VCaP (cell line): ENCODE measurements around the gene OMP.

ENCODE experiments used
- H3K27ac ChIP-seq: fragments of 450-650 bp; 2 replicates; pipeline ENCODE4 v1.5.1; 2017
- TF ChIP-seq, protein P1 (sequence below): fragments of 450-650 bp; conservative IDR thresholded peaks from 2 replicates; pipeline ENCODE4 v1.5.1; 2017; ENCODE audit warnings: mild to moderate bottlenecking, moderate library complexity

Gene OMP

DNA sequence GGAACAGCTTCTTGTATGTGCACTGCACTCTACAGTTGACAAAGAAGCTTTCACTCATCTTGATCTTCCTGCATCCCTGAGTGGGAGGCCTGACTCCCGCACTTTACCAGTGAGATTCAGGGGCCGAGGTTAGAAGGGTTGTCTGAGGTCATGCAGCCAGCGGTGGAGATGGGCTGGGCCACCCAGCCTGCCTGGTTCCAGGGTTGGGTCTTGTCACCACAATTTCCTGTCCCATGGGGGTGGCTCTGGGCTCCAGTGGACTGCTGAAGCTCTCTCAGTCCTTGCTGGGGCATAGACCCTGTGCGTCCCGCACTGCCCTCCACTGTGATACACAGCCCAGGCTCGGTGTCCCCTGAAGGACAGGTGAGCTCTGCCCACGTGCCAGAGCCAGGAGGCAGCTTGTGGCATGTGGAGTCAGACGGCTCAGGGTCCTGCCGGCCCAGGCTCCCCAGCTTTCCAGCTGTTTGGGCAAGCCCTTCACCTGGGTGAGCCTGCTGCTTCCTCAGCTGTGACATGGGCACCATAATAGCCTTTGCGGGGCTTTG is 18.5 kb downstream of the OMP start:
- no peak overlapping the region for H3K27ac ChIP-seq
- TF ChIP-seq, protein P1, sequence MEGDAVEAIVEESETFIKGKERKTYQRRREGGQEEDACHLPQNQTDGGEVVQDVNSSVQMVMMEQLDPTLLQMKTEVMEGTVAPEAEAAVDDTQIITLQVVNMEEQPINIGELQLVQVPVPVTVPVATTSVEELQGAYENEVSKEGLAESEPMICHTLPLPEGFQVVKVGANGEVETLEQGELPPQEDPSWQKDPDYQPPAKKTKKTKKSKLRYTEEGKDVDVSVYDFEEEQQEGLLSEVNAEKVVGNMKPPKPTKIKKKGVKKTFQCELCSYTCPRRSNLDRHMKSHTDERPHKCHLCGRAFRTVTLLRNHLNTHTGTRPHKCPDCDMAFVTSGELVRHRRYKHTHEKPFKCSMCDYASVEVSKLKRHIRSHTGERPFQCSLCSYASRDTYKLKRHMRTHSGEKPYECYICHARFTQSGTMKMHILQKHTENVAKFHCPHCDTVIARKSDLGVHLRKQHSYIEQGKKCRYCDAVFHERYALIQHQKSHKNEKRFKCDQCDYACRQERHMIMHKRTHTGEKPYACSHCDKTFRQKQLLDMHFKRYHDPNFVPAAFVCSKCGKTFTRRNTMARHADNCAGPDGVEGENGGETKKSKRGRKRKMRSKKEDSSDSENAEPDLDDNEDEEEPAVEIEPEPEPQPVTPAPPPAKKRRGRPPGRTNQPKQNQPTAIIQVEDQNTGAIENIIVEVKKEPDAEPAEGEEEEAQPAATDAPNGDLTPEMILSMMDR, result no peak

DNA sequence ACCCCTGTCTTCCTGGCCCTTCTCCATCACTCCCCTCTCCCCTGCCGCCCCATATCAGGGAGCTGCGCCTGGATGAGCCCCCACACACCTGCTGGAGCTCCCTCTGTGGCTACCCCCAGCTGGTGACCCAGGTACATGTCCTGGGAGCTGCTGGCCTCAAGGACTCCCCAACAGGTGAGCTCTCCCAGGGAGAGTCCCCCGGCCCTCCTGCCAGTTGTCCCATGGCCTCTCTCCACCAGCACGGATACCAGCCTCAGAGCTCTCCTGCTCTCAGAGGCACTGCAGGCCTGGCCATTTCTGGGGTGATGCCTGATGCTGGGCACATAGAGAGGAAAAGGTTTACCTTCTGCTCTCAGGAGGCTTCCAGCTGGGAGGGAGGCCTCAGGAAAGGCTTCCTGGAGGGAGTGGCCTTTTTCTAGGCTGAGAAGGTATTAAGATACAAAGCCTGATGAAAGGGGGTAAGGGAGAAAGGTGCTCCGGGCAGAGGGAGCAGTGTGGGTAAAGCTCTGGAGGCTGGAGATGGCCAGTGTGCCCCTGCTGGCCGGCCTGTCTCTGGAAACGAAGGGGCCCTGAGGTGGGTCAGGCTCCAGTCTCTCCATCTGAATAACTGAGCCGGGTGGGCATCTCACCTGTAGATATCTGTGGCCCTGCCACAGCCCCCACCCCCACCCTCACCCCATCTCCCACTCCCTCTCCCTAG is 19.4 kb downstream of the OMP start:
- TF ChIP-seq, protein P1, result no peak
- no peak overlapping the region for H3K27ac ChIP-seq

DNA sequence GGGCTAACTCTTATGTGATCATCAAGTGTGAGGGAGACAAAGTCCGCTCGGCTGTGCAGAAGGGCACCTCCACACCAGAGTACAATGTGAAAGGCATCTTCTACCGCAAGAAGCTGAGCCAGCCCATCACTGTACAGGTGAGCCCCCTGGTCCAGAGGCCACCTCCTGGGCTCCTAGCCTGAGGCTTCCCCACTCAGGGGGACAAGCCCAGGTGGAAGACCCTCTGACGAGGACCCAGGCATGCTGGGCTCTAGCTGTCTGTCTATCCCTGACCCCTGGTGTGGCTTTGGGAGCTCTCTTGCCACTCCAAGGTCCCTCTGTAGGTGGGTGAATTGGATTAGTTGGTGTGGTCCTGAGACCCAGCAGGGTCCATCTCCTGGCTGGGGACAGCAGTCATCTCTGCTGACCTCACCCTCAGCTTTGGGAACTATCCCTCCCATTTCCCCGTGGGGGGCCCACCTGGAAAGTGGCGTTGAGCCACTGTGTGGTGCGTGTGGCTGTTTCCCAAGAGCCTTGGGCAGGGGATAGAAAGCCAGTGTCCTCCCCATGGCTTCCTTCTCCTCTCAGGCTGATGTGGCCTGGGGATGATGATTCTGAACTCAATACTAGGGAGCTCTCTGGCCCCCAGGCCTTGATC is 20.1 kb downstream of the OMP start:
- TF ChIP-seq, protein P1, result no peak
- H3K27ac ChIP-seq, result no peak overlapping the region

DNA sequence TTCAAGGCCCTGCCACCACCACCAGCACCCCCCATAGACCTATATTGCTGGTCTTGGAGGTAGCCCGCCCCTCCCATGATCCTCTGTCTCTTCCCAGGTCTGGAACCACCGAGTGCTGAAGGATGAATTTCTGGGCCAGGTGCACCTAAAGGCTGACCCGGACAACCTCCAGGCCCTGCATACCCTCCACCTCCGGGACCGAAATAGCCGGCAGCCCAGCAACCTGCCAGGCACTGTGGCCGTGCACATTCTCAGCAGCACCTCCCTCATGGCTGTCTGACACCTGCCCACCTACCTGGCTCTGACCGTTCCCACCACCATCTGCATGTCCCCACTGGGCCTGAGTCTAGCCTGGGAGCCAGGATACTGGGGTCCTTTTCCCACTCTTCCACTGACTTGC is 21.0 kb downstream of the OMP start:
- TF ChIP-seq, protein P1, result no peak
- no peak overlapping the region for H3K27ac ChIP-seq

DNA sequence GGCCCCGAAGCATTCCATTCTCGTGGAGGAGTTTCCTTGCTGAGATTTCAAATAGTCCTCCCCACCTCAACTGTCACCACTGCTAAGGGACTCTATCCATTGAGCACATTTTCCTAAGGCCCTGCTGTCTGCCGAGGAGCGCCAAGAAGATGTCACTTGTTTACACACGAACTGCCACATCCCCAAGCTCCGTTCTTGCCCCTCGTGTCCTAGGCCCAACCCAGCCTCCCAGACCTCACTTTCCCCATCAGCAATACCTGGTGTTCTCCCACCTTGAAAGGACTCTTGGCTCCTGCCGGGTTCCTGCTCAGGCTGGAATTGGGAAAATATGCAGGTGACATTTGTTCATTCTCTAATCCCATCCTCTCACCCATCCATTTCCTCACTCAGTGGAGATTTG is 21.4 kb downstream of the OMP start:
- H3K27ac ChIP-seq, result no peak overlapping the region
- TF ChIP-seq, protein P1, result no peak

DNA sequence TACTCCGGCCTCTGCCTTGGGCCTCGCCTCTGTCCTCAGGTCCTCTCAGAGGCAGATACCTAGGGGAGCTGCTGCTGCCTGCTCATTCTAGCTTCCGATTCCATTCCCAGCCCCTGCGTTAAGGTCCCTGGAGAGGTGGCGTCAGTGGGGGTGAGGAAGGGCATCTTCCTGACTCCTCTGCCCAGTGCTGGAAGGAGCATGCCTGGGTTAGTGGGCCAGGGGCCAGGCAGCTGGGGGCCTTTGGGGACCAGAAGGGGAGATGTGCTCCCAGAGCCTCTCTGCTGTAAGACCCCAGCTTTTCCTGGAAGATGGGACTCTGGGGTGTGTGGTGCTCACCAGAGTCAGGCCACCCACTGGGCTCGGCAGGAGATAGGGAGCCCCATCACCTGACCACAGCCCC is 21.8 kb downstream of the OMP start:
- TF ChIP-seq, protein P1, result no peak

DNA sequence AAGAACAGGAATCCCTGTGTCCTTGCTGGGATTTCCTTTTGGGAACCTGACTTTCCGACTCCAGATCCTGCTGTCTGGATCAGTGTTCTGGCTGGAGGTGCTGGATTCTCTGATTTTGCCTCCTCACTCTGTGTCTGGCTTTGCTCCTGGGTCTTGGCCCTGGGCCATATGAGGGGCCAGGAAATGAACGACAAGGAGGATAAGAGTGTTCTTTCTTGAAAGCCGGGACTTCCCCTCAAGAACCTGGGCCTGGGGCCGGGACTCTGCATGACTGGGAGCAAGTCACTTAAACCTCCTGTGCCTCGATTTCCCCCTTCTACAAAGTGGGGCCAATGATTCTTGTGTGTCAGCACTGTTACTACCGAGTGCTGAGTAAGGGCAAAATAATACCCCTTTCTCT is 22.6 kb downstream of the OMP start:
- TF ChIP-seq, protein P1, result no peak
- H3K27ac ChIP-seq, result no peak overlapping the region

More for the DNA sequence above, 21.8 kb downstream of the OMP start:
- no peak overlapping the region for H3K27ac ChIP-seq
